GM12878 (cell line): ENCODE results near the gene MUSTN1. TPM values are rescaled to one million over a fixed set of nuclear protein-coding genes. Genes with fewer than 3 reads are reported as not detected.

Source experiments
- ATAC-seq: fragments of 200-7000 bp; cut with Tn5 transposase; 3 replicates; pipeline ENCODE4 v1.9.1; 2020; ENCODE audit warnings: mild to moderate bottlenecking, moderate library complexity
- BruUV-seq: library from RNA; stranded (reverse); fragments of 400-500 nt; replicated peaks from 2 replicates; lab custom pipeline; 2021; lab: Mats Ljungman, UMichigan
- CTCF ChIA-PET: fragments of 300-600 bp; sonication (Branson Sonifier 250); formaldehyde crosslinking; extraction: SDS; loops from one replicate; lab custom pipeline; 2021; ENCODE audit warnings: inconsistent platforms; lab: Yijun Ruan, JAX
- POLR2A ChIA-PET: fragments of 350-600 bp; formaldehyde crosslinking; extraction: SDS; loops from one replicate; lab custom pipeline; 2021; ENCODE audit warnings: inconsistent platforms; lab: Charles Lee
- RAD21 ChIA-PET: fragments of 300-600 bp; sonication (Branson Sonifier 250); formaldehyde crosslinking; loops from one replicate; lab custom pipeline; 2023; ENCODE audit warnings: antibody characterized with exemption; ENCODE audit not compliant: unreplicated experiment; lab: Charles Lee
- SMC1A ChIA-PET: fragments of 300-600 bp; sonication (Branson Sonifier 250); formaldehyde crosslinking; loops from one replicate; lab custom pipeline; 2023; ENCODE audit not compliant: unreplicated experiment, uncharacterized antibody; lab: Charles Lee
- DNase-seq: peaks from one replicate; pipeline ENCODE4 v3.0.0-alpha.2; 2011; ENCODE audit warnings: low read depth, low spot score
- FAIRE-seq: peaks from 3 replicates; lab custom pipeline; 2011; peaks lifted over from hg19 to GRCh38; lab: Jason Lieb, UNC
- H2AFZ ChIP-seq: 2 replicates; pipeline ENCODE4 v1.6.0; 2011; ENCODE audit warnings: low read depth, low read length, control low read depth; ENCODE audit not compliant: control insufficient read depth
- H3K27ac ChIP-seq: 2 replicates; pipeline ENCODE4 v1.5.1; 2011; ENCODE audit warnings: control low read depth; ENCODE audit not compliant: control insufficient read depth, insufficient read depth
- H3K27me3 ChIP-seq, 2 experiments: replicated peaks in 1 of 2; 2 replicates each; pipeline versions ENCODE4 v1.6.0 to v1.6.1; 2011; ENCODE audit warnings: low read length in 1 of 2; ENCODE audit not compliant: control insufficient read depth in 2 of 2, insufficient read depth in 2 of 2
- H3K36me3 ChIP-seq, 2 experiments: 2 replicates each; pipeline ENCODE4 v1.5.1; 2011; ENCODE audit warnings: low read length in 1 of 2; ENCODE audit not compliant: control insufficient read depth in 2 of 2, insufficient read depth in 2 of 2
- H3K4me1 ChIP-seq: 2 replicates; pipeline ENCODE4 v1.6.1; 2011; ENCODE audit warnings: mild to moderate bottlenecking, low read length, moderate library complexity, mixed read lengths; ENCODE audit not compliant: control insufficient read depth, insufficient read depth
- H3K4me2 ChIP-seq: 2 replicates; pipeline ENCODE4 v1.6.0; 2011; ENCODE audit warnings: control low read depth; ENCODE audit not compliant: control insufficient read depth, insufficient read depth
- H3K4me3 ChIP-seq: fragments of 200-600 bp; sonication (generic); 2 replicates; pipeline ENCODE4 v1.5.1; 2016
- H3K79me2 ChIP-seq: 2 replicates; pipeline ENCODE4 v1.6.0; 2011; ENCODE audit warnings: low read length; ENCODE audit not compliant: control insufficient read depth, insufficient read depth
- H3K9ac ChIP-seq: 2 replicates; pipeline ENCODE4 v1.8.0; 2011; ENCODE audit warnings: low read length, control low read depth, mixed read lengths; ENCODE audit not compliant: control insufficient read depth, insufficient read depth
- H3K9me3 ChIP-seq: replicated peaks from 3 replicates; pipeline ENCODE4 v1.5.1; 2011; ENCODE audit warnings: mild to moderate bottlenecking, low read length; ENCODE audit not compliant: control insufficient read depth, insufficient read depth
- H4K20me1 ChIP-seq: 2 replicates; pipeline ENCODE4 v1.6.0; 2011; ENCODE audit not compliant: control insufficient read depth, insufficient read depth
- POLR2AphosphoS5 ChIP-seq: IDR thresholded peaks from 2 replicates; pipeline ENCODE4 v1.6.1; 2011; ENCODE audit warnings: mild to moderate bottlenecking, low read length, inconsistent platforms
- ZNF24 ChIP-seq: fragments of 450-650 bp; IDR thresholded peaks from 2 replicates; pipeline ENCODE4 v1.6.1; 2017; ENCODE audit warnings: antibody characterized with exemption, mild to moderate bottlenecking
- WGBS: methylation state at CpG from one replicate; pipeline ENCODE4 v1.1.6; 2016; ENCODE audit warnings: low lambda C conversion rate; ENCODE audit not compliant: insufficient replicate concordance, insufficient coverage; ENCODE audit errors: missing lambda C conversion rate; 5-methylcytosine and 5-hydroxymethylcytosine counted together
- in situ Hi-C: fragments of 300-500 bp; cut with MboI; formaldehyde crosslinking; loops from 9 replicates; pipeline ENCODE4 v1.14.3; 2018; ENCODE audit warnings: mixed read lengths
- intact Hi-C: fragments of 100-400 bp; cut with micrococcal nuclease; formaldehyde crosslinking; loops from one replicate; pipeline ENCODE4 v1.14.2; 2022; ENCODE audit not compliant: unreplicated experiment
- polyA plus RNA-seq, 11 experiments: library from polyadenylated mRNA; depleted of rRNA in 4 of 11; unstranded in 6 of 11; stranded (reverse) in 5 of 11; fragments of >200 nt; fragmentation: Nextera tagmentation in 4 of 11; fragmentation: Illumina TruSeq in 1 of 11; extraction: Ambion mirVana in 4 of 11; extraction: Trizol in 1 of 11; gene quantifications; 1 replicate in 1 of 11; 2 replicates in 10 of 11; pipeline versions ENCODE4 v1.2.1 to v1.2.3, GENCODE V29; 2011 to 2016; ENCODE audit warnings: inconsistent platforms in 2 of 11, missing spikeins in 2 of 11, low read depth in 1 of 11
- total RNA-seq, 4 experiments: library from RNA; depleted of rRNA in 3 of 4; stranded (reverse); fragments of >200 nt in 3 of 4; fragmentation: Illumina TruSeq in 1 of 4; extraction: Trizol in 1 of 4; gene quantifications; 2 replicates each; pipeline versions ENCODE4 v1.2.1 to v1.2.3, GENCODE V29; 2013 to 2021
- TF ChIP-seq, protein P1 (sequence below): IDR thresholded peaks from 2 replicates; pipeline ENCODE4 v1.6.1; 2012; ENCODE audit warnings: low read length, inconsistent platforms
- TF ChIP-seq, protein P2 (sequence below): fragments of 450-650 bp; IDR thresholded peaks from 2 replicates; pipeline ENCODE4 v1.6.1; 2016; ENCODE audit warnings: mild to moderate bottlenecking
- TF ChIP-seq, protein P3 (sequence below): fragments of 450-650 bp; IDR thresholded peaks from 2 replicates; pipeline ENCODE4 v1.6.1; 2014; ENCODE audit warnings: mild to moderate bottlenecking
- TF ChIP-seq, protein P4 (sequence below): fragments of 150-350 bp; IDR thresholded peaks from 2 replicates; pipeline ENCODE4 v1.6.1; 2014; ENCODE audit warnings: mild to moderate bottlenecking, low read depth, low read length
- TF ChIP-seq, protein P5 (sequence below): fragments of 450-650 bp; IDR thresholded peaks from 2 replicates; pipeline ENCODE4 v1.6.1; 2017; ENCODE audit warnings: mild to moderate bottlenecking, low read depth, inconsistent platforms; ENCODE audit not compliant: poor library complexity, severe bottlenecking

MUSTN1 gene
- total and polyA plus RNA-seq, 10 of the 15 experiments (the other 5 are each of a cell fraction or from before 2014, with no cell fraction given): 0.35 to 4.5 (median 1.2) TPM; not detected in 2

DNA sequence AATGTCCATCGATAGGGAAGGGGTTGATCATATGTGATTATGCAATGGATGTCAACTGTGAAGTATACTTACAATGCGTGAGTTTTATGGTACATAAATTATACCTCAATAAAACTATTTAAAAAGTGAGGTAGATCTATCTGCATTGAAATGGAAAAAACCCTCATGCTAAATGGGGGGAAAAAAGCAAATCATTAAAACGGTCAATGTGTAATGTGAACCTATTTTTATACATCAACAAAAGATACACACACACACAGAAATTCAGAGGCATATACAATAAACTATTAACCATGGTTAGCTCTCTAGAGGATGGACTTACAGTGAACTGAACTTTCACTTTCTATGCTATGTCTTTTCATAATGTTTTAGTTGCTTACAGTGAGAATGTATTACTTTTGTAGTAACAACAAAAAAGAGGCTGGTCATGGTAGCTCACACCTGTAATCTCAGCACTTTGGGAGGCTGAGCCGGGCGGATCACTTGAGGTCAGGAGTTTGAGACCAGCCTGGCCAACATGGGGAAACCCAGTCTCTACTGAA lies 39.4 kb upstream of the MUSTN1 start:
- WGBS: 100% methylated on average over 5 of the region's 5 CpGs
- no peaks in the 10 kb centered on the region for H4K20me1 ChIP-seq
- ChIA-PET SMC1A (interaction anchor here (1.0 to 1.9 kb wide), 6 partner anchors 13 to 197 kb away, joined by 3 to 15 read pairs (median 4); partner anchors contain the start of gene STIMATE), POLR2A (interaction anchor here (0.6 to 1.0 kb wide), 2 partner anchors 20 to 141 kb away, joined by 3 to 5 read pairs; no protein-coding TSS in a partner anchor), CTCF (interaction anchor here (1.2 to 2.5 kb wide), 2 partner anchors 19 to 29 kb away, joined by 5 to 16 read pairs; no protein-coding TSS in a partner anchor), RAD21 (interaction anchor here (0.9 to 1.6 kb wide), 6 partner anchors 13 to 113 kb away, joined by 3 to 5 read pairs (median 3); no protein-coding TSS in a partner anchor)
- H3K27ac ChIP-seq: no peak overlapping the region
- H3K9ac ChIP-seq: no peak overlapping the region
- in situ Hi-C loops (no loop called here), intact Hi-C loops (no loop called here)
- no peaks in the 10 kb centered on the region for H3K27me3 ChIP-seq
- ATAC-seq (peak; percentile 59), DNase-seq (no peak), FAIRE-seq (peak; percentile 68)
- H3K4me3 ChIP-seq: no peak overlapping the region
- peaks cover 7% of the 10 kb centered on the region; the same call in 1 of the 2 replicates for H3K4me1 ChIP-seq
- peaks cover 2% of the 10 kb centered on the region; the same call in 1 of the 2 replicates for H3K79me2 ChIP-seq
- BruUV-seq: no TSS peak
- TF ChIP-seq, protein P1, sequence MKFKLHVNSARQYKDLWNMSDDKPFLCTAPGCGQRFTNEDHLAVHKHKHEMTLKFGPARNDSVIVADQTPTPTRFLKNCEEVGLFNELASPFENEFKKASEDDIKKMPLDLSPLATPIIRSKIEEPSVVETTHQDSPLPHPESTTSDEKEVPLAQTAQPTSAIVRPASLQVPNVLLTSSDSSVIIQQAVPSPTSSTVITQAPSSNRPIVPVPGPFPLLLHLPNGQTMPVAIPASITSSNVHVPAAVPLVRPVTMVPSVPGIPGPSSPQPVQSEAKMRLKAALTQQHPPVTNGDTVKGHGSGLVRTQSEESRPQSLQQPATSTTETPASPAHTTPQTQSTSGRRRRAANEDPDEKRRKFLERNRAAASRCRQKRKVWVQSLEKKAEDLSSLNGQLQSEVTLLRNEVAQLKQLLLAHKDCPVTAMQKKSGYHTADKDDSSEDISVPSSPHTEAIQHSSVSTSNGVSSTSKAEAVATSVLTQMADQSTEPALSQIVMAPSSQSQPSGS: no peak
- no peak for TF ChIP-seq POLR2AphosphoS5
- TF ChIP-seq, protein P2, sequence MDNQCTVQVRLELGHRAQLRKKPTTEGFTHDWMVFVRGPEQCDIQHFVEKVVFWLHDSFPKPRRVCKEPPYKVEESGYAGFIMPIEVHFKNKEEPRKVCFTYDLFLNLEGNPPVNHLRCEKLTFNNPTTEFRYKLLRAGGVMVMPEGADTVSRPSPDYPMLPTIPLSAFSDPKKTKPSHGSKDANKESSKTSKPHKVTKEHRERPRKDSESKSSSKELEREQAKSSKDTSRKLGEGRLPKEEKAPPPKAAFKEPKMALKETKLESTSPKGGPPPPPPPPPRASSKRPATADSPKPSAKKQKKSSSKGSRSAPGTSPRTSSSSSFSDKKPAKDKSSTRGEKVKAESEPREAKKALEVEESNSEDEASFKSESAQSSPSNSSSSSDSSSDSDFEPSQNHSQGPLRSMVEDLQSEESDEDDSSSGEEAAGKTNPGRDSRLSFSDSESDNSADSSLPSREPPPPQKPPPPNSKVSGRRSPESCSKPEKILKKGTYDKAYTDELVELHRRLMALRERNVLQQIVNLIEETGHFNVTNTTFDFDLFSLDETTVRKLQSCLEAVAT: peak; percentile 40; the same call in 1 of the 2 replicates
- TF ChIP-seq, protein P3, sequence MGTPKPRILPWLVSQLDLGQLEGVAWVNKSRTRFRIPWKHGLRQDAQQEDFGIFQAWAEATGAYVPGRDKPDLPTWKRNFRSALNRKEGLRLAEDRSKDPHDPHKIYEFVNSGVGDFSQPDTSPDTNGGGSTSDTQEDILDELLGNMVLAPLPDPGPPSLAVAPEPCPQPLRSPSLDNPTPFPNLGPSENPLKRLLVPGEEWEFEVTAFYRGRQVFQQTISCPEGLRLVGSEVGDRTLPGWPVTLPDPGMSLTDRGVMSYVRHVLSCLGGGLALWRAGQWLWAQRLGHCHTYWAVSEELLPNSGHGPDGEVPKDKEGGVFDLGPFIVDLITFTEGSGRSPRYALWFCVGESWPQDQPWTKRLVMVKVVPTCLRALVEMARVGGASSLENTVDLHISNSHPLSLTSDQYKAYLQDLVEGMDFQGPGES: no peak
- TF ChIP-seq, protein P4, sequence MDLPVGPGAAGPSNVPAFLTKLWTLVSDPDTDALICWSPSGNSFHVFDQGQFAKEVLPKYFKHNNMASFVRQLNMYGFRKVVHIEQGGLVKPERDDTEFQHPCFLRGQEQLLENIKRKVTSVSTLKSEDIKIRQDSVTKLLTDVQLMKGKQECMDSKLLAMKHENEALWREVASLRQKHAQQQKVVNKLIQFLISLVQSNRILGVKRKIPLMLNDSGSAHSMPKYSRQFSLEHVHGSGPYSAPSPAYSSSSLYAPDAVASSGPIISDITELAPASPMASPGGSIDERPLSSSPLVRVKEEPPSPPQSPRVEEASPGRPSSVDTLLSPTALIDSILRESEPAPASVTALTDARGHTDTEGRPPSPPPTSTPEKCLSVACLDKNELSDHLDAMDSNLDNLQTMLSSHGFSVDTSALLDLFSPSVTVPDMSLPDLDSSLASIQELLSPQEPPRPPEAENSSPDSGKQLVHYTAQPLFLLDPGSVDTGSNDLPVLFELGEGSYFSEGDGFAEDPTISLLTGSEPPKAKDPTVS: no peak
- TF ChIP-seq, protein P5, sequence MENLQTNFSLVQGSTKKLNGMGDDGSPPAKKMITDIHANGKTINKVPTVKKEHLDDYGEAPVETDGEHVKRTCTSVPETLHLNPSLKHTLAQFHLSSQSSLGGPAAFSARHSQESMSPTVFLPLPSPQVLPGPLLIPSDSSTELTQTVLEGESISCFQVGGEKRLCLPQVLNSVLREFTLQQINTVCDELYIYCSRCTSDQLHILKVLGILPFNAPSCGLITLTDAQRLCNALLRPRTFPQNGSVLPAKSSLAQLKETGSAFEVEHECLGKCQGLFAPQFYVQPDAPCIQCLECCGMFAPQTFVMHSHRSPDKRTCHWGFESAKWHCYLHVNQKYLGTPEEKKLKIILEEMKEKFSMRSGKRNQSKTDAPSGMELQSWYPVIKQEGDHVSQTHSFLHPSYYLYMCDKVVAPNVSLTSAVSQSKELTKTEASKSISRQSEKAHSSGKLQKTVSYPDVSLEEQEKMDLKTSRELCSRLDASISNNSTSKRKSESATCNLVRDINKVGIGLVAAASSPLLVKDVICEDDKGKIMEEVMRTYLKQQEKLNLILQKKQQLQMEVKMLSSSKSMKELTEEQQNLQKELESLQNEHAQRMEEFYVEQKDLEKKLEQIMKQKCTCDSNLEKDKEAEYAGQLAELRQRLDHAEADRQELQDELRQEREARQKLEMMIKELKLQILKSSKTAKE: no peak
- TF ChIP-seq ZNF24: no peak
- peaks cover 1 to 3% of the 10 kb centered on the region in 2 experiments; a peak in 2 of 4 replicates for H3K36me3 ChIP-seq
- no peak overlapping the region for H2AFZ ChIP-seq
- no peak overlapping the region for H3K4me2 ChIP-seq
- no peaks in the 10 kb centered on the region for H3K9me3 ChIP-seq
